ENCODE results near the gene ATOH8.

ATOH8 gene

GRCh38 chr2:85750587-85751575 lies 2.9 kb upstream of the ATOH8 start:
- no peak overlapping the region for H3K4me3 ChIP-seq (ENCODE audit: low read depth, low read length)
- no peak for DNase-seq (ENCODE audit: low read depth, low spot score)
- POLR2A ChIA-PET = interaction anchor here (1.3 kb wide), 1 partner anchor 21 kb away, joined by 4 read pairs; no protein-coding TSS in a partner anchor
- CTCF ChIA-PET = interaction anchor here (1.0 to 26.9 kb wide), 20 partner anchors 14 to 330 kb away, joined by 3 to 643 read pairs (median 7); no protein-coding TSS in a partner anchor
- TF ChIP-seq, protein P1, sequence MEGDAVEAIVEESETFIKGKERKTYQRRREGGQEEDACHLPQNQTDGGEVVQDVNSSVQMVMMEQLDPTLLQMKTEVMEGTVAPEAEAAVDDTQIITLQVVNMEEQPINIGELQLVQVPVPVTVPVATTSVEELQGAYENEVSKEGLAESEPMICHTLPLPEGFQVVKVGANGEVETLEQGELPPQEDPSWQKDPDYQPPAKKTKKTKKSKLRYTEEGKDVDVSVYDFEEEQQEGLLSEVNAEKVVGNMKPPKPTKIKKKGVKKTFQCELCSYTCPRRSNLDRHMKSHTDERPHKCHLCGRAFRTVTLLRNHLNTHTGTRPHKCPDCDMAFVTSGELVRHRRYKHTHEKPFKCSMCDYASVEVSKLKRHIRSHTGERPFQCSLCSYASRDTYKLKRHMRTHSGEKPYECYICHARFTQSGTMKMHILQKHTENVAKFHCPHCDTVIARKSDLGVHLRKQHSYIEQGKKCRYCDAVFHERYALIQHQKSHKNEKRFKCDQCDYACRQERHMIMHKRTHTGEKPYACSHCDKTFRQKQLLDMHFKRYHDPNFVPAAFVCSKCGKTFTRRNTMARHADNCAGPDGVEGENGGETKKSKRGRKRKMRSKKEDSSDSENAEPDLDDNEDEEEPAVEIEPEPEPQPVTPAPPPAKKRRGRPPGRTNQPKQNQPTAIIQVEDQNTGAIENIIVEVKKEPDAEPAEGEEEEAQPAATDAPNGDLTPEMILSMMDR (IDR thresholded peaks at IDR 0.05; ENCODE audit: insufficient read depth, low read length, missing control alignments) = peak; percentile 87

GRCh38 chr2:85751627-85752026 lies 2.2 kb upstream of the ATOH8 start:
- no peak overlapping the region for H3K4me3 ChIP-seq (ENCODE audit: low read depth, low read length)
- POLR2A ChIA-PET = interaction anchor here (1.1 kb wide), 1 partner anchor 10 kb away, joined by 5 read pairs; no protein-coding TSS in a partner anchor
- TF ChIP-seq, protein P1 (IDR thresholded peaks at IDR 0.05; ENCODE audit: insufficient read depth, low read length, missing control alignments) = no peak
- no peak for DNase-seq (ENCODE audit: low read depth, low spot score)
- CTCF ChIA-PET = interaction anchor here (1.0 to 26.9 kb wide), 13 partner anchors 14 to 115 kb away, joined by 3 to 643 read pairs (median 8); no protein-coding TSS in a partner anchor

GRCh38 chr2:85753035-85753524 lies 711 bp upstream of the ATOH8 start:
- ChIA-PET CTCF (interaction anchor here (0.8 to 26.9 kb wide), 10 partner anchors 8 to 105 kb away, joined by 3 to 643 read pairs (median 10); no protein-coding TSS in a partner anchor), POLR2A (interaction anchor here (0.6 to 2.1 kb wide), 4 partner anchors 8 to 19 kb away, joined by 3 to 12 read pairs (median 6); no protein-coding TSS in a partner anchor)
- no peak for DNase-seq (ENCODE audit: low read depth, low spot score)
- H3K4me3 ChIP-seq (ENCODE audit: low read depth, low read length) = peak overlapping the region; percentile 82
- TF ChIP-seq, protein P1 (IDR thresholded peaks at IDR 0.05; ENCODE audit: insufficient read depth, low read length, missing control alignments) = no peak

GRCh38 chr2:85754313-85755095 lies 713 bp downstream of the ATOH8 start:
- ChIA-PET CTCF (interaction anchor here (1.0 to 26.9 kb wide), 10 partner anchors 9 to 135 kb away, joined by 3 to 643 read pairs (median 10); partner anchors contain the start of gene ST3GAL5), POLR2A (interaction anchor here (0.5 to 2.1 kb wide), 4 partner anchors 12 to 17 kb away, joined by 3 to 12 read pairs (median 6); no protein-coding TSS in a partner anchor)
- TF ChIP-seq, protein P1 (IDR thresholded peaks at IDR 0.05; ENCODE audit: insufficient read depth, low read length, missing control alignments) = no peak
- H3K4me3 ChIP-seq (ENCODE audit: low read depth, low read length) = peak overlapping the region; percentile 82
- no peak for DNase-seq (ENCODE audit: low read depth, low spot score)

- peak overlapping the region; percentile 82 for H3K4me3 ChIP-seq (ENCODE audit: low read depth, low read length)
- ChIA-PET POLR2A (interaction anchor here (0.5 to 1.4 kb wide), 4 partner anchors 12 to 17 kb away, joined by 3 read pairs; no protein-coding TSS in a partner anchor), CTCF (interaction anchor here (0.9 to 26.9 kb wide), 5 partner anchors 11 to 118 kb away, joined by 3 to 463 read pairs (median 4); no protein-coding TSS in a partner anchor)
- TF ChIP-seq, protein P1 (IDR thresholded peaks at IDR 0.05; ENCODE audit: insufficient read depth, low read length, missing control alignments) = no peak
- DNase-seq (ENCODE audit: low read depth, low spot score) = no peak
Observed at GRCh38 chr2:85755122-85756027, 1.6 kb downstream of the ATOH8 start.

Measured in AG04449 (cell line).